Measurements from ENCODE around the gene HDAC4.
A peak's percentile ranks its signal among the peaks of the same experiment; 100 is the strongest.

Gene HDAC4

GRCh38 chr2:239365782-239366435 lies 34.9 kb downstream of the HDAC4 start:
- DNase-seq, result no peak

- no peak for DNase-seq
Measured at GRCh38 chr2:239365071-239365781, 35.6 kb downstream of the HDAC4 start.

DNA sequence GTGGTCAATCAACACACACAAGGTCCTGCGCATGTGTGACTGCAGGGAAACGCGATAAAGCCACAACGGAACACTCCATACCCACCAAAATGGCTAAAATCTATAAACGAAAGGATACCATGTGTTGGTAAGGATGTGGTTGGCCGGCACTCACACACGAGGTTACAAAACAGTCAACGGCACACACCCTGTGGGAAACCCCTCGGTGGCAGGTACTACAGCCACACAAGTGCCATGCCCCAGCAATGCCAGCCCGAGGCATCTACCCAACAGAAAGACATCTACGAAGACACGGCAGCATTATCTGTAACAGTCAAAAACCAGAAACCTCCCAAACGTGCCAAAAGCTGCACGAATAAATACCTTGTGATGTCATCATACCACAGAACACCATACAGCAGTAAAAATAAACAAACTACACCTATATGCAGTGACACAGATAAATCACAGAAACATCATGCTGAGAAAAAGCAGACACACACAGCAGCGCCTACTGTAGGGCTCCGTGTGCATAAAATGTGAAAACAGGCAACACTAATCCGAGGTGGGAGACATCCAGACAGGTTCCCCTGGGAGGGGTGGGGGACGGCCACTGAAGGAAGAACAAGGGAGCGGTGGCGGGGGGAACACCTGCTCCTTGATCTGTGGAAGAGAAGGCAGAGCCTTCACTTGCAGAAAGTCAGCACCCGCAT lies 36.7 kb downstream of the HDAC4 start:
- no peak for DNase-seq

GRCh38 chr2:239362507-239362906 lies 38.3 kb downstream of the HDAC4 start:
- DNase-seq, result no peak

GRCh38 chr2:239361311-239361642 lies 39.5 kb downstream of the HDAC4 start:
- DNase-seq, result no peak

DNA sequence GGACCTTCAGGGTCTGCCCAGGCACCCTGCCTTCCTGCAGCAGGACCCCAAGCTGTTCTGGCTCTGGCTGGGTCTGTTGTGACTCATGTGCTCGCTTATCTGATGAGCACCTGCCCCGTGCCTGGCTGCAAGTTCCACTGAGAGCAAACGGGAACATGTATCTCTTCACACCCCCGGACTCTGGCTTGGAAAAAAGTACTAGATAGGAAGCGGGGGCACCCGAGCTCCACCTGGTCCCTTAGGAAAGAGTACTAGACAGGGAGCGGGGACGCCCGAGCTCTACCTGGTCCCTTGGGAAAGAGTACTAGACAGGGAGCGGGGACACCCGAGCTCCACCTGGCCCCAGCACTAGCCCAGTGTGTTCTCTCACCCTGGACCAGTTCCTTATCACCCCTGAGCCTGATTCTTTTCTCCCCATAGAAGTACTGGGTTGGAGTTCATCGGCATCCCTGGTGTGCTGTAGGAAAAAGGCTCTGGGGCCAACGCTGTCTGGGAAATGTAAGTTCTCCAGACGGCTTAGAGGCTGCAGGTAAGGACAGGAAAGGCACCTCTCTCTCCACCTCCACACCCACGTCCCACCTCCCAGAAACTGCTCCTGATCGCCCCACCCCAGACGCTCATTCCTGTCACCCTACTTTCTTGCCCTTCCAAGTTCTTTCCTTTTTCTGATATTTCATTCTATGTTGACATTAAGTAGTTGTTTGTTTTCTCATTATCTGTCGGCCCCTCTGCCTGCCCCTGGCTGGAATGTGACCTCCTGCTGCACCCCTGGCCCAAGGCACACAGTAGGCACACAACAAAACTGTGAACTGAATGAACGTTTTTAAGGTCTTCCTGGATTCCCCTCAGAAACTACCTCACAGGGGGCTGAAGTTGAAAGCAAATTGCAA lies 40.2 kb downstream of the HDAC4 start:
- no peak for DNase-seq

DNA sequence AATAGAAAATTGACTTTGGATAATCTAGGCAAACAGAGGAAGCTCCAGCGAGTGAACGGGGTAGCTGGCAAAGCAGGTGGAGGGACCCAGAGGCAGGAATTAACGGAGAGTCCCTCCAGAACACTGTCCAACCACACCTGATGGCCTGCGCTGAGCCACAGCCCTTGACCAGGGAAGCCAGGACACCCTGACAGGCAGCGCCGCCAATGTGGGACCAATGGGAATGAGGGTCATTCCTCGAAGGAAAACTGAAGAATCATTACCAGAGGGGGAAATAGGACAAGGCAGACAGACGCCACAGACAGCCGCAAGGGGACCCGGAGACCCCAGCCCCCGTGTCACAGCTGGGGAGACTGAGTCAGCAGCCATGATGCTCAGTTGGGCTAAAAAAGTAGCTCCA lies 40.8 kb downstream of the HDAC4 start:
- DNase-seq, result no peak

GRCh38 chr2:239359196-239359912 lies 41.5 kb downstream of the HDAC4 start:
- no peak for DNase-seq

- peak; percentile 74 for DNase-seq
Measured at GRCh38 chr2:239358062-239358754, 42.6 kb downstream of the HDAC4 start.

DNA sequence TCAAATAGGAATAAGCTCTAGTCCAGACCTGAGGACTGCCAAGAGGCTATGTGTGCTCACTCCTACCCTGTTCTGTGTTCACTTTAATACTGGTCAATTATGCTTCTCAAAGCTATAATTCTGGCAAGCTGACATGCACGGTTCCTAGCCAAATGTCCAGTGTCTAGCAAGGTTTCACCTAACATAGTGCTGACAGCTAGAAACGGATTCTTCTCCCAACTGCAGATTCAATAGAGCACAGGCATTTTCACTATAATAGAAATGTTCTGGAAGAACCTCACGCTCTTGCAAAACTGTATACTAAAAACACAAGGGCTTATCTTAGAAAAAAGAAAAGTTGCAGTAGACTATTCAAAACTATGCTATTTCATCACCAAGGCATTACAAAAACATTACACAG lies 45.1 kb downstream of the HDAC4 start:
- no peak for DNase-seq

DNA sequence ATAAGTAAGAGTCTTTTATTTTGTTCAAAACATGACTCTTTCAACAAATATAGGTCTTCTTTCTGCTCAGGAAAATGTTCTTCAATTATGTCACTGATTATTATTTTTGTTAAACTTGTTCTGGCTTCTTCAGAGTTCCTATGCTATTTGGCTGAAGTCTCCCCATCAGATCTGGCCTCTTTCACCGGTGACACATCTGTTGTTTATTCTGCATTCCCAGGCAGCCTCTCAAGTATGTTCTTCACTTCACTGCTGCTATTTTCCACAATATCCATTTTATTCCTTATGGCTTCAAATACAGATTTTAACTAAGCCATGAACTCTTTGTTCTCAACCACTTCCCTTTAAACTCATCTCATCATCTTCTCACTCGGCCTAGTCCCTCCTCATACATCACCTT lies 45.7 kb downstream of the HDAC4 start:
- no peak for DNase-seq

- no peak for DNase-seq
Measured at GRCh38 chr2:239354791-239355136, 46.1 kb downstream of the HDAC4 start.

DNA sequence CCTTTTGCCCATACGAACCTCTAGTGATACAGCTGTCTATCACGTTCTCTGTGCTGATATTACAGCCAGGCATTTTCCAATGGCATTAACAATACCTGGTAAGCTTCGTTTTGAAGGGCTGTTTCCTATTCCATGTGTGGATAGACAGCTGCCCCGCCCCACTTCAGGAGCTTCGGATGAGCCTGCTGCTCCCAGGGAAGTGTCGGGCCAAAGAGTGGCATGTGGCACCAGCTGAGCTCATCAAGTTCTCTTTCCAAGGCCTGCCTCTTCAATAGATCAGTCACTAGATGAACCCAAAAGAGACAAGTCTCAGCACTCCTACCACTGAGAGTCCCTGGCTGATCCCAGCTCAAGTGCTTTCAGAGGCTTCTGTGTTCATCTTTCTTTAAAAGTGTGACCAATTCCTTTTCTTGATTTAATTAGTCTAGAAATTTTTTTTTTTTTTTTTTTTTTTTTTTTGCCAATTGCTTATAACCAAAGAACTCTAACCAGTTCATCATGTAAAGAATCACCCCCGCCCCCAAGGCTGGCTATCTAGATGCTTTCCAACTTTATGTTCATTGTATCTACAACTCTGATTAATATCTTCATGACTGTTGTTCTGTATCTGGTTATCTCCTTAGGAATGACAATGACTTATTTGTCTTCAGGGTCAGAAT lies 46.6 kb downstream of the HDAC4 start:
- DNase-seq, result no peak

- no peak for DNase-seq
Measured at GRCh38 chr2:239353692-239354091, 47.1 kb downstream of the HDAC4 start.

DNA sequence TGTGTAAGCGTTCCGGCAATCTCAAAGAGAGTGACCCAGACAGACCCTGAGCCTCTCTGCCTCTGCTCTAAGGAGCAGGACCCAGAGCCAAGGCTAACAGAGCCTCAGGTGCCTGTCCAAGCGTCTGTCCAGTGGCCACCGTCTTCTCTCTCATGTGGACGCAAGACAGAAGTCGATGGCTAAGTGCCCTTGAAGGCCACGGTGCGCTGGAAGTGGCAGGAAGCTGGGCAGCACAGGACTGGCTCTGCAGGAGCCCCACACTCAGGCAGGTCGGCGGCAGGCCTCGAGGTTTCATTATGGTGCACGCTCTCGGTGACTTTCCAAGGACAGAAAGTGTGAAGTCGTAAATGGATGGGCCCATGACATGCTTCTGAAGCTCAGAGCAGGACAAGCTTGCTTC lies 49.1 kb downstream of the HDAC4 start:
- no peak for DNase-seq

- DNase-seq, result no peak
Measured at GRCh38 chr2:239349453-239350135, 51.2 kb downstream of the HDAC4 start.

DNA sequence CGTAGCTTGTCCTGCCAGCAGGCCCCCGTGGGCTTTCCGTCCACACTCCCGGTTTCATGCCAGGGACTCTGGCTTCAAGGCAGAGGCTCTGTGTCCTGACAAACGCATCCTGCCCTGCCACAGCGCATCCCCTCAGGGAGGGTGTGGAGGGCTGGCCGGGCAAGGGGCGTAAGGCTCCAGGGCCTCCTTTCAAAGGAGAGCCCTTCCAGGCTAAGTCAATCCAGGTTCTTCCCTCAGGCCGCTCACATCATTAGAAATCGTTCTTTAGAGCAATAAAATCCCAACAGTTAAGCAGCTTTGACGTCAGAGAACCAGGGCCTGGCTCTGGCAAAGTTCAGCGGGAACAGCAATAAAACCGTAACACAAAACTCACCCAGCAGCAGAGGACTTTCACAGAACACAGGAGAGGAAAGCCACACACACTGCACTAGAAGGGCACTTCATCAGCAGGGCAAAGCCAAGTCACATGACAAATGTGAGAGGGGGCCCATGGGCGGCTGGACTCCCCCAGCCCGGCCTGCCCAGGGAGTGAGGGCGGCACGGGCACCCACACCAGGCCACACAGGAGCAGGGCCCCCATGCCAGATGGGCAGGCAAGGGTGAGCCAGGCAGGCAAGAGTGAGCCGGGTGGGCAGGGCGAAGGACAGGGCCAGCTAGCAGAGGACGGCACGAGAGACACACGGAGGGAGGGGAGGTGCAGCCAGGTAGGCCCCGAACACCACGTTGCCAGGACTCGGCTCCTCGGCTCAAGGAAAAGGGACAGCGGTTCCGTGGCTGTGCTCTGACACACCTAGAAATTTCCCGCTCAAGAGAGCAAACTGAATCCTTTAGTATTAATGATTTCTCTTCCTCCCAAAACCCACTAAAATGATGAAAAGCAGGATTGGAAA lies 52.0 kb downstream of the HDAC4 start:
- no peak for DNase-seq

DNA sequence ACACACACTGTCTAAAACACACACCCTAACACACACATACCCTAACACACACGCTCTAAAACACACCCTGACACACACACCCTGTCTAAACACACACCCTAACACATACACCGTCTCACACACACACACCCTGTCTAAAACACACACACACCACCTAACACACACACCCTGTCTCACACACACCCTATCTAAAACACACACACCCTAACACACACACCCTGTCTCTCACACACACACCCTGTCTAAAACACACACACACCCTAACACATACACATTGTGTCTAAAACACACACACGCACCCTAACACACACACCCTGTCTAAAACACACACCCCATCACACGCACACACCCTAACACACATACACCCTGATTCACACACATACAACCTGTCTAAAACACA lies 54.1 kb downstream of the HDAC4 start:
- DNase-seq, result no peak

DNA sequence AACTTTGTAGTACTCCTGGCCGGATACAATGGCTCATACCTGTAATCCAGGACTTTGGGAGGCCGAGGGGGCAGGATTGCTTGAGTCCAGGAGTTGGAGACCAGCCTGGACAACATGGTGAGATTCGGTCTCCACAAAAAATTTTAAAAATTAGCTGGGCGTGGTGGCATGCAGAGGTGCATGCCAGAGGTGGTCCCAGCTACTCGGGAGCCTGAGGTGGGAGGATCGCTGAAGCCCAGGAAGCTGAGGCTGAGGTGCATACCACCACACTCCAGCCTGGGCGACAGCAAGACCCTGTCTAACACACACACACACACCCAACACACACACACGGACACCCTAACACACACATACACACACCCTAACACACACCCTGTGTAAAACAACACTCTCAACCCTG lies 55.6 kb downstream of the HDAC4 start:
- DNase-seq, result no peak

GRCh38 chr2:239344857-239345216 lies 56.0 kb downstream of the HDAC4 start:
- peak; percentile 78 for DNase-seq

Data from DMS153 (cell line).